ENCODE data around the gene EPHA2. TPM values are rescaled to one million over a fixed set of nuclear protein-coding genes. Genes with fewer than 3 reads are reported as not detected.

Gene EPHA2
- total RNA-seq, 4 donors from 2014 or later = 30.0 to 66.9 (median 35.9) TPM

DNA sequence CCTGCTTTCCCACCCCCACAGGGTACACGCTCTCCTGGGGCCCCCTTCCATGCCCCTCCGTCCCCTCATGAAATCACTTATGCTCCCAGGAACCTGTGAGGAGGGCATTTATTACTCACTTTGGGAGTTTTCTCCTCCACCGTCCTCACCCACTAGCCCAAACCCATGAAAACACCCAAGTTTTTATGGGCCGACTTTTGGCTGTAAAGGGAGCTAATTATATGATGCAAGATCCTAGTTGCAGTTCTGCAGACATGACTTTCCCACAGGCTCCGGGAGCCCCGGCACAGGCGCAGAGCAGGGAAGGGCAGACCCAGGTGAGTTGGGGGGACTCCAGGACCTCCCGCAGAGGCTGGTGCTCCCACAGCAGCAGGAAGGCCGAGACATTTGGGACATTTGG is 29.7 kb downstream of the EPHA2 start:
- TF ChIP-seq EP300 (IDR thresholded peaks at IDR 0.05) (no peak), POLR2A (IDR thresholded peaks at IDR 0.05) (no peak), CTCF (IDR thresholded peaks at IDR 0.05) (no peak)
- DNase-seq (ENCODE audit: low spot score in 2 of 2) = no peak
- Histone ChIP-seq H3K9me3 (no peaks in the 10 kb centered on the region), H3K27me3 (no peaks in the 10 kb centered on the region), H3K4me3 (no peak overlapping the region), H3K27ac (peak overlapping the region in 2 of 4 donors; percentile 13 to 81), H3K4me1 (peaks cover 0 to 77% (median 8%) of the 10 kb centered on the region in 4 donors), H3K36me3 (peaks cover 0 to 73% (median 4%) of the 10 kb centered on the region in 3 donors)
- WGBS, 2 donors = 72 to 76% methylated on average over 9 of the region's 9 CpGs

- Histone ChIP-seq H3K27ac (peak overlapping the region in 2 of 4 donors; percentile 13 to 81), H3K4me3 (no peak overlapping the region), H3K4me1 (peaks cover 0 to 84% (median 8%) of the 10 kb centered on the region in 4 donors), H3K9me3 (no peaks in the 10 kb centered on the region), H3K36me3 (peaks cover 0 to 67% (median 4%) of the 10 kb centered on the region in 3 donors), H3K27me3 (no peaks in the 10 kb centered on the region)
- WGBS, 2 donors = 88 to 90% methylated on average over 3 of the region's 3 CpGs
- no peak for DNase-seq (ENCODE audit: low spot score in 2 of 2)
- TF ChIP-seq CTCF (IDR thresholded peaks at IDR 0.05) (no peak), EP300 (IDR thresholded peaks at IDR 0.05) (no peak), POLR2A (IDR thresholded peaks at IDR 0.05) (no peak)
Measured at GRCh38 chr1:16125483-16125882, 30.4 kb downstream of the EPHA2 start.

DNA sequence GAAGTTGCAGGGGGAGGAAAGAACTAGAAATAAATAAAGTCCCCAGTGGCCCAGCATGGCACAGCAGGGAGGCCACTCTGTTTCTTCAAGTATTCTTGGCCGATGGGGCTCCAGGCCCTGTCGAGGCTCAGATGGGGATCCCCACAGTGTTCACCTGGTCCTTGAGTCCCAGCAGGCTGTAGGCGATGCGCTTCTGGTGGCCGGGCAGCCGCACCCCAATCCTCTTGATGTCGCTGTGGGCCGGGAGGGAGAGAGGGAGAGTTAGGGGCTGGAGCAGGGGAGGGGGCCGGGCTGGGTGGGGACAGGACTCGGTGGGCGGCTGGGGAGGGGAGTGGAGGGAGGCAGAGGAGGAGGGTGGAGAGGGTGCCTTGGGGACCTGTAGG is 30.8 kb downstream of the EPHA2 start:
- DNase-seq (ENCODE audit: low spot score in 2 of 2) = no peak
- Histone ChIP-seq H3K4me1 (peaks cover 0 to 88% (median 8%) of the 10 kb centered on the region in 4 donors), H3K36me3 (peaks cover 0 to 63% (median 4%) of the 10 kb centered on the region in 3 donors), H3K9me3 (no peaks in the 10 kb centered on the region), H3K27me3 (no peaks in the 10 kb centered on the region), H3K4me3 (no peak overlapping the region), H3K27ac (peak overlapping the region in 2 of 4 donors; percentile 56 to 81)
- WGBS, 2 donors = 78 to 80% methylated on average over 11 of the region's 11 CpGs
- TF ChIP-seq CTCF (IDR thresholded peaks at IDR 0.05) (no peak), POLR2A (IDR thresholded peaks at IDR 0.05) (no peak), EP300 (IDR thresholded peaks at IDR 0.05) (no peak)

DNA sequence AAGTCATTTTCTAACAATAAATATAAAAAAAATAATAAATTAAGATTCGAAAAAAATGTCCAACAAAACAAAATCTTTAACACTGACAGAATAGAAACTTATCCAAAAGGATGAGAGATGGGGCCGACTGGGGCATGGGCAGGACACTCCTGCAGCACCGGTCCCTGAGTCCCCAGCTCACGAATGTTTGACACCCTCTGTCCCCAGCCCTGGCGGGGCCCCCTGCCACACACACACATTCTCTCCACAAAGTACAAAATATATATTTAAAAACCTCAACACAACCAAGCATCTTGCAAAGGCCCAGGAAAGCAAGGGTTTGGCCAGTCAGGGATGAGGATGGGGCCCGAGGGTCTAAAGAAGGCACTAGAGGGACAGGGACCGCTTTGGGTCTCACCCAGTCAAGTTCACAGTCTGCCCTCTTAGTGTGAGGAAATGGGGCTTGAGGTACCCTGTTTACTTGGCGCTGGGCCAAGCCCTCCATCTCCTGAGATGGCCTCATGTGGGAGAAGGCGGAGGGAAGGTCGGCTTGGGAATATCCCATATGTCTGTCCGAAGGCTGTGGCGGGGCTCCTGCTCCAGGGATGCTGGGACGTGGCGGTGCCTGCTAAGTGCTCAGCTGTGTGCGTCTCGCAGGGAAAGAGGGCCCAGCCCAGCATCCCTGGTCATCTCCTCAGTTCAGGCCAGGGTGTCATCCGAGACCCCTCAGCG is 31.3 kb downstream of the EPHA2 start:
- 76 to 83% methylated on average over 18 of the region's 18 CpGs for WGBS, 2 donors
- no peak for DNase-seq (ENCODE audit: low spot score in 2 of 2)
- peaks cover 0 to 57% (median 4%) of the 10 kb centered on the region in 3 donors for H3K36me3 ChIP-seq
- no peaks in the 10 kb centered on the region for H3K27me3 ChIP-seq
- TF ChIP-seq EP300 (IDR thresholded peaks at IDR 0.05) (peak in 1 of 2 donors; percentile 10), POLR2A (IDR thresholded peaks at IDR 0.05) (no peak), CTCF (IDR thresholded peaks at IDR 0.05) (no peak)
- H3K4me1 ChIP-seq = peaks cover 0 to 88% (median 8%) of the 10 kb centered on the region in 4 donors
- H3K4me3 ChIP-seq = no peak overlapping the region
- no peaks in the 10 kb centered on the region for H3K9me3 ChIP-seq
- H3K27ac ChIP-seq = peak overlapping the region in 3 of 4 donors; percentile 54 to 81 (median 56)

DNA sequence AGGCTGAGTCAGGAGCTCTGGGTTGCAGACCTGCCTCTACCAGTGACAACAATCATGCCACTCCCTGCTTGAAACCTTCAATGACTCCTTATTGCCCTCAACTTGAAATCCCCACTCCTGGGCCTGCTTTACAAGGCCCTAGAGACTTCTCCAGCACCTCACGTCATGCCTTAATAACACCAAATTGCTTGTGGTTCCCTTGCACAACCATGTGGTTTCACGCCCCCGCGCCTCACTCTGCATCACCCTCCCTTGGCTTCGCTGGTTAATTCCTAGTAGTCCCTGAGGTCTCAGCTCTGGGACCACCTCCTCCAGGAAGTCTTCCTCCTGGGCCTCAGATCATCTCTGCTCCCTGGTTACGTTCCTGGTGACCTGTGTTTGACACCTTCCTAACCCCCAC is 33.0 kb downstream of the EPHA2 start:
- H3K36me3 ChIP-seq = peaks cover 0 to 41% (median 0%) of the 10 kb centered on the region in 3 donors
- H3K9me3 ChIP-seq = no peaks in the 10 kb centered on the region
- no peaks in the 10 kb centered on the region for H3K27me3 ChIP-seq
- H3K27ac ChIP-seq = peak overlapping the region in 3 of 4 donors; percentile 27 to 81 (median 56)
- no peak for TF ChIP-seq POLR2A (IDR thresholded peaks at IDR 0.05)
- TF ChIP-seq CTCF (IDR thresholded peaks at IDR 0.05) = no peak
- peak in 1 of 2 donors; percentile 65 for TF ChIP-seq EP300 (IDR thresholded peaks at IDR 0.05)
- peaks cover 0 to 82% (median 6%) of the 10 kb centered on the region in 4 donors for H3K4me1 ChIP-seq
- WGBS, 2 donors = 39 to 52% methylated on average over 6 of the region's 6 CpGs
- peak in 1 of 2 donors; percentile 36 for DNase-seq (ENCODE audit: low spot score in 2 of 2)
- H3K4me3 ChIP-seq = no peak overlapping the region

All from tibial nerve (tissue), 4 donors.